ENCODE measurements around the gene AZIN2.
"Not testable (repeated sequence)": the region's sequence is repeated elsewhere in the genome, so short reads cannot be mapped to it uniquely, and the experiment has no call there.

Gene AZIN2

GRCh38 chr1:33057095-33057494 is 23.9 kb upstream of the AZIN2 start:
- DNase-seq (ENCODE audit: low read depth in 2 of 2) = no peak

- no peak for DNase-seq (ENCODE audit: low read depth in 2 of 2)
Measured at GRCh38 chr1:33060579-33061083, 20.3 kb upstream of the AZIN2 start.

GRCh38 chr1:33061834-33062233 is 19.1 kb upstream of the AZIN2 start:
- DNase-seq (ENCODE audit: low read depth in 2 of 2) = no peak

- not testable (repeated sequence) for DNase-seq (ENCODE audit: low read depth in 2 of 2)
Measured at GRCh38 chr1:33064284-33064683, 16.7 kb upstream of the AZIN2 start.

GRCh38 chr1:33065301-33065700 is 15.7 kb upstream of the AZIN2 start:
- DNase-seq (ENCODE audit: low read depth in 2 of 2) = no peak

GRCh38 chr1:33066477-33066876 is 14.5 kb upstream of the AZIN2 start:
- DNase-seq (ENCODE audit: low read depth in 2 of 2) = not testable (repeated sequence)

- DNase-seq (ENCODE audit: low read depth in 2 of 2) = not testable (repeated sequence)
Measured at GRCh38 chr1:33068108-33068507, 12.8 kb upstream of the AZIN2 start.

GRCh38 chr1:33070628-33071027 is 10.3 kb upstream of the AZIN2 start:
- no peak for DNase-seq (ENCODE audit: low read depth in 2 of 2)

GRCh38 chr1:33072707-33073106 is 8.2 kb upstream of the AZIN2 start:
- DNase-seq (ENCODE audit: low read depth in 2 of 2) = no peak

- no peak for DNase-seq (ENCODE audit: low read depth in 2 of 2)
Measured at GRCh38 chr1:33074193-33074945, 6.6 kb upstream of the AZIN2 start.

- DNase-seq (ENCODE audit: low read depth in 2 of 2) = no peak
Measured at GRCh38 chr1:33078030-33078591, 2.8 kb upstream of the AZIN2 start.

GRCh38 chr1:33080373-33080772 is 580 bp upstream of the AZIN2 start:
- DNase-seq (ENCODE audit: low read depth in 2 of 2) = no peak

- DNase-seq (ENCODE audit: low read depth in 2 of 2) = no peak
Measured at GRCh38 chr1:33081554-33082305, 777 bp downstream of the AZIN2 start.

- no peak for DNase-seq (ENCODE audit: low read depth in 2 of 2)
Measured at GRCh38 chr1:33082575-33083108, 1.7 kb downstream of the AZIN2 start.

- no peak for DNase-seq (ENCODE audit: low read depth in 2 of 2)
Measured at GRCh38 chr1:33085332-33085731, 4.4 kb downstream of the AZIN2 start.

GRCh38 chr1:33086384-33086850 is 5.5 kb downstream of the AZIN2 start:
- no peak for DNase-seq (ENCODE audit: low read depth in 2 of 2)

- DNase-seq (ENCODE audit: low read depth in 2 of 2) = no peak
Measured at GRCh38 chr1:33087677-33088076, 6.7 kb downstream of the AZIN2 start.

- DNase-seq (ENCODE audit: low read depth in 2 of 2) = no peak
Measured at GRCh38 chr1:33088119-33088906, 7.4 kb downstream of the AZIN2 start.

GRCh38 chr1:33089457-33089856 is 8.5 kb downstream of the AZIN2 start:
- no peak for DNase-seq (ENCODE audit: low read depth in 2 of 2)

- no peak for DNase-seq (ENCODE audit: low read depth in 2 of 2)
Measured at GRCh38 chr1:33092438-33092837, 11.5 kb downstream of the AZIN2 start.

- DNase-seq (ENCODE audit: low read depth in 2 of 2) = no peak
Measured at GRCh38 chr1:33093004-33093403, 12.1 kb downstream of the AZIN2 start.
